Hippocampal formation (tissue), 2 donors: ENCODE results near the gene CERS6.

ENCODE experiments used
- DNase-seq, 2 donors: peaks; one replicate each; lab custom pipeline; 2025; lab: John Stamatoyannopoulos, UW

The CERS6 gene

GRCh38 chr2:168673265-168674189, 217.5 kb downstream of the CERS6 start:
- DNase-seq, result no peak

GRCh38 chr2:168678153-168678853, 222.2 kb downstream of the CERS6 start:
- DNase-seq, result no peak

DNA sequence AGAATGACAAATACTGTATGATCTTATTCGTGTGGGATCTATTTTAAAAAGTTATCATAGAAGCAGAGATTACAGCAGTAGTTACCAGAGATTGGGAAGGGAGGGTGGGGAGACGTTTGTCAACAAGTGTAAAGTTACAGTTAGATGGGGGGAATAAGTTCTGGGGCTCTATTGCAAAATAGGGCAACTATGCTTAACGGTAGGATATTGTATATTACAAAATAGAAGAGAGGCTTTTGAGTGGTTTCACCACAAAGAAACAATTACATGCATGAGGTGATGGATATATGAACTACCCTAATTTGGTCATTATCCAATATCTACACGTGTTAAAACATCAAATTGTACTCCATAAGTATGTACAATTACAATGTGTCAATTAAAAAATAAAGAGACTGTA, 223.0 kb downstream of the CERS6 start:
- no peak for DNase-seq

DNA sequence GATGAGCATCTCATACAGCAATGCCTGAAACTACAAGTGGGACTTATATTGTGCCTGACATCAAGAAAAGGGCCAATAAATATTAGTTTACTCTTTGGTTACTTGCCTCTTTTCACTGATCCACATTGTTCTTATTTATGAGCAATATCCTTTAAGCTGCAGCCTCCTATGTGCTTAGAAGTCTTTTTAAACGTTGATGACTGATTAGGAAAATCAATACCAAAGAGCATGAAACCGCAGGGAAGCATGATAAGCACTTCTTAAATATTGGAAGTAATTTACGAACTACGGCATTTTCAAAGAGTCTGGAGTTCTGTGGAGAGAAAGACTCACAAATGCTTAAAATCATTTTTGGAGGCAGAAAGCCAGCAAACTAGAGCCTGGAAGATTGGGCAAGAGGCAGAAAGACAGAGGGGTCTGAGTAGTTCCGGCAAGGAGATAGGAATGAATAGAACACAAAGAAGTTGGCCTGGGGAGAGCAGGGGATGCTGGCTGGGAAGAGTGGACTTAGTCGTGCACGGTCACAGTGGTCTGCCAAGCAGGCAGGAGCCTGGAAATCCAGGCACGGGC, 223.8 kb downstream of the CERS6 start:
- no peak for DNase-seq

- DNase-seq, result no peak
These were observed 227.9 kb downstream of the CERS6 start for GRCh38 chr2:168683996-168684395.

DNA sequence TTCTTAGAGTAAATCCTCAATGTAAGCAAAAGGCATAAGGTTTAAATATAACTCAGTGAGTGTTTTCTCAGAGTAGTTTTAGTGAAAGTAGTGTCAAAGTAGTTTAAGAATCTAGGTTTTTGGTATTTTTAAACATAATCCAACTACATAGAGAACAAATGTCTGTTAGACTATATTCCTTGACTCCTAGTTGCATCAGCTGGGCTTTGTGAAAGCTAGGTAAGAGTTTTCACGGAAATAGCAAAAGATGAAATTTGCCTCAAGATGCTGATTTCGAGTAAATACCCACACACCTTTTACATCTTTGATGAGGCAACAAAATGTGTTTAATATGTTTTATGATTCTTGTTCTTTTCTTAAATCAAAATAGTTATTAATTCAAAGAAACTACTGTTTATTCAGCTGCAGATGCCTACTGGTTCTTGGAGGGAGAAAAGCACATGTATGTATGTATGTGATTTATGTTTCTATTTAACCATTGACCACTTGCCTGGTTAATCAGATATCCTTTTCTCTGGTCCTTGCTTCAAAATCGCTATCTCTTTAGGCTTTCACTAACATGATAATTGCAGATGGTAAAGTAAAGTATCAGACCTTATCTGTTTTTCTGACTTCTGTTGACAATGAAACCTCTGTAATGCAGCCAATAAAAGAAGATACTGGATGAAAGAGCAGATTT, 229.0 kb downstream of the CERS6 start:
- DNase-seq, result no peak

- no peak for DNase-seq
These were observed 229.8 kb downstream of the CERS6 start for GRCh38 chr2:168685600-168686451.

DNA sequence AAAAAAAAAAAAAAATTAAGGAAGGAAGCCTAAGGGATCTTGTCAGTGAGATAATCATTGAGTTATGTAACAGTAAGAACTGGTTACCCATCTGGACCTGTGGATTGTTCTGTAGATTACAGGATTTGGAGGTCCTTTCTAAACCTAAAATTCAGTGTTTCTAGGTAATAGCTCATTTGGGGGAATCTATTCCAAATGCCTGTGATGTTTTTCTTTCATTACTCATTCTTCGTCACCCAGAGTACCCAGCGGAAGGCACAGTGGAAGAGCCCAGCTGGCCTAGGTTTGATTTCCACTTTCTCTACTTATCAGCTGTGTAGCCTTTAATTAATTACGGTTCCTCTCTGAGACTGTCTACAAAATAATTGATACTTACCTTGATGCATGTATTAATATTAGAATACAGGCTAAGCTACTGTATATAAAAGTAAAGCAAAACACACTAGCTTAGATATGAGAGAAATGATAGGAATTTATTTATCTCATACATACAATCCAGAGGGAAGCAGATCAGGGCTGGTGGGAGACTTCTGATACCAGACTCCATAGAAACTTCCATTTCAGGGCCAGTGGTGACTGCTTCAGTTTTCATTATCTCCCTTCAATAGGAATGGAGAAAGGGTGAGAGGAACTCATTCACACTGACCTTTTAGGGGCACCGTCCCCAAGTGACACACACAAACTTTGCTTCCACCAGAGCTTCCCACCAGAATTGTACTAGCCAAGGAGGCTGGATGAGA, 230.6 kb downstream of the CERS6 start:
- DNase-seq, result no peak

DNA sequence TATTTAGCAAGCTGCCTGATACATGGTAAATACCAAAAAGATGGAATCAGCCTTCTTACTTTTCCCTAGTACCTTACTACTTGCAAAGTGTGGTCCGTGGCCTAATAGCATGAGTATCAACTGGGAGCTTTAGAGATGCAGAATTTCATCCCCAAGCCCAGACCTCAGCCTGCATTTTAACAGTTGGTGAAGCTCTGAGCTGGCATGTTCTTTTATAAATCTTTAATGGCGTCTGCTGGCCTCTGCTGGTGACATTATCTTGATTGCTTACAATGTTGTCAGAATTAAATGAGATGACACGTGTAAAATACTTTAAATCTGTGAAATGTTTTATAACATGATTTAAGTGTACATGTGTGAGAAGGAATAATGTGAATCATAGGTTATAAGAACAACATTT, 231.2 kb downstream of the CERS6 start:
- no peak for DNase-seq

DNA sequence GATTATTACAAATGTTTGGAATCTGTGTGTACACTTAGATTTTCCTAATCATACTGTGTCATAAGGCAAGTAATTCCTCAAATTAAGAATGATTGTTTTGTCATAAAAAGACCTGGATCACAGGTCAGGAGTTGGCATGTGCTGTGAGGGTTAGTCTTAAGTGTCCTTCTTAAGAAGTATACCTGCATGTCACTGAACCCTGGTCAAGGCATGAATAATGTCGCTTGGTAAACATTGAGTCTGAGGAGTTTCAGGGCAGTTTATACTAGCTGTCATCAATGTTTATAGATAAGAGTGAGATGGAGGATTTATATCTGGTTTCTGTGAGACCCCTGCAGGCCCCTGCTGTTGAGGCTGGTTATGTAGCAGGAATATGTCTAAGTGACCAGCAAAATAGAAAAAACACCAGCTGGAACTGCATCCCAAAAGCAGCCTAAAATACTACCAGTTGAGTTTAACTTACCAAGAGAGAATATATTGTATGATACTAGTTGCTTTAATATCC, 234.4 kb downstream of the CERS6 start:
- no peak for DNase-seq

- no peak for DNase-seq
These were observed 235.1 kb downstream of the CERS6 start for GRCh38 chr2:168691221-168691620.

- no peak for DNase-seq
These were observed 236.2 kb downstream of the CERS6 start for GRCh38 chr2:168692132-168692744.

- DNase-seq, result no peak
These were observed 238.1 kb downstream of the CERS6 start for GRCh38 chr2:168694173-168694572.

GRCh38 chr2:168694866-168695265, 238.8 kb downstream of the CERS6 start:
- no peak for DNase-seq

- no peak for DNase-seq
These were observed 241.6 kb downstream of the CERS6 start for GRCh38 chr2:168697668-168698121.

GRCh38 chr2:168698969-168699368, 242.9 kb downstream of the CERS6 start:
- no peak for DNase-seq

DNA sequence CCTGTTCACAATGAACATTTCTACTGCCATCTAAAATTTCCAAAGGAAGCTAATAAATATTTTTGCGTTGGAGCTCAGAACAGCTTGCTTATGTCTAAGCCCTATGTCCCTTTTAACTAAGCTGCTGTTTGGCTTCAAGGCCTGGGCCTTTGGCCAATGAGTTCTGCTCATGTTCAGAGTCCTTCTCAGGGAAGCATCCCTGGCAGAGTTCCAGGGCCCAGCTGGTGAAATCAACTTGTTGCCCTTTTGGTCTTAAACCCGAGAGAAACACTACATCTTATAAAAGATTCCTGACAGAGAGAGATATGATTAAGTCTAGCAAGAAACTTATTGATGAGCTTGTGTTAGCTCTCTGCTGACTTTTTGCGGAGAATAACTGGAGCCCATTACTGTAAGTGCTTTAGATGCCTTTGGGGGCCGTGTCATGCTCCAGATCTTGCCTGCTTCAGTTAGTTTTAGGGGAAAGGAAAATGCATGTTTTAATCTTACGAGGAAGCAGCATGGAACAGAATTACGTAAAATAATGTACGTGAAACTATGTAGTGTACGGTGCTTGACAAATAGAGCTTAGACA, 243.9 kb downstream of the CERS6 start:
- peak in 1 of 2 donors; percentile 43 for DNase-seq

DNA sequence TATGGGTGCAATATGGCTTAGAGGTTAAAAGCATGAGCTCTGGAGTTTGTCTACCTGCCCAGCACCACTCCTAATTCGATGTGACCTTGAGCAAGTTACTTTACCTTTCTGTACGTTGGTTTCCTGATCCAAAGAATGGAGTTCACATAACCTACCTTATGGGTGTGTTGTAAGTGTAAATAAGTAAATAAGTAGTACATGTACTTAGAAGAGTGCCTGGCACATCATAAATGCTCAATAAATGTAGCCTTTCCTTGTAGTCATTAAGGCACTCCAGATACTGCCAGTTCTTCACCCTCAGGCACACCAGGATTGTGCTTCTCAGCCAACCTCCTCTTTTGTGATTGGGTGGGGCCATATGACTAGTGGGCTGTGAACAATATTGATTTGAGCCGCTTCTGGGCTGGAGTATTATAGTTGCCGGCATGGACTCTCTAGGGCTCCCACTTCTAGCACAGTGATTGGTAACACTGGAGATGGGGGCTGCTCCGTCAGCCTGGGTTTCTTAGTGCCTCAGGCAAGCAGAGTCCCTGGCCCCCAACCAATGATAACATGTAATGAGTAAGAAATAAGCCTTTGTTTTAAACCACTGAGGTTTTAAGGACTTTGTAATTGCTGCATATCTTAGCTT, 244.7 kb downstream of the CERS6 start:
- no peak for DNase-seq

- no peak for DNase-seq
These were observed 246.5 kb downstream of the CERS6 start for GRCh38 chr2:168702579-168702978.
